T follicular helper cell (primary cell): ENCODE results near the gene METTL25B.

Experiments
- DNase-seq: peaks from one replicate; pipeline ENCODE4 v3.0.0-alpha.2; 2020; ENCODE audit warnings: low read depth

METTL25B gene

DNA sequence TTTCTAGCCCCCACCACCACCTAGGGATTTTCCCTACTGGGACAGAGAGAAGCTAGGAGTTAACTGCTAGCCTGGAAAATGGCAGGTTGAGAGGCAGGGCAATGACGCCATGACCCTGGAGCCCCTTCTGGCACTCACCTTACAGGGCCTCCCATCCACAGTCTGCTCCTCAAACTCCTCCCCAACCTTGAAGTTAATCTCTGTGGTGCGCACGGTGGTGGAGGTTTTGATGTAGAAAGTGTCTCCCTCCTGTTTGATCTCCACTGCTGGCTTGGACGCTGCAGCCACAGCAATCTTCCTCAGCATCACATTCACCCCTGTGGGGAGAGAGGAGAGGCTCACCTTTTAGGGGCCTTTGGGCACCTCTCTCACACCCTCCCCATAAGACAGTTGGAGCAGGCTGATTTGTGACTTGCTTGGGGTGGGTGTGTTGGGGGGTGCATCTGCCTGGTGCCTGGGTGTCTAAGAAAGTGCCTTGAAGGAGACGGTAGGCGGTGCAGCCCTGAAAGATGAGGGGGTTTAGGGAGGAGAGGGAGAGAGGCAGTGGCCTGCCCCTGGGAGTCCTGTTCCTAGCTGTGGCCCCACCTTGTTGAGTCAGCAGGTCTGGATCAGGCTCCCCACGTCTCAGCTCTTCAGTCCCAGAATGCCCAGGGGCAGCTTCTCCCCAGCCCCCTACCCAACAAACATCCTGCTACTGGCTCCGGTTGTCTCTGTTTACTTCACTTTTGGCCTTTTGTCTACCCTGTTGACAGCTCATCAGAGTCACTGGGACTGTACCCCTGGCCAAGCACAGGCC is 27.3 kb upstream of the METTL25B start:
- DNase-seq, result no peak

GRCh38 chr1:156703336-156703735 is 24.9 kb upstream of the METTL25B start:
- no peak for DNase-seq

DNA sequence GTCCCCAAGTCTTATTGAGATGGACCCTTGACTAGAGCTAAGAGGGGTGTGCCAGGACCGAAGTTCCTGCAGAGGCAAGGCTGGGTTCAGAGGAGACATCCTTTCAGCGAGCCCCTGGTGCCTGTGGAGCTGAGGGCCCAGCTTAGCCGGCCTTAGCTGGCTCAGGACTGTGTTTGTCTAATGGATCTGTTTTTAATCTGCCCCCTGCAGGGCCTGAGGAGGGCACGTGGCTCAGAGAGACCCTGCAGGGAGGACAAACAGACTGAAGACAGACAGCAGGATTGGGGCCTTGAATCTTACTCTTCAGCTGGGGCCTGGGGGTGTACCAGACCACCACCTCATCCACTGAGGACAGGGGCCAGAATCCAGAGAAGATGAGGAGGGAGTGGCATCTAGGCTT is 24.5 kb upstream of the METTL25B start:
- no peak for DNase-seq

GRCh38 chr1:156704166-156704711 is 24.0 kb upstream of the METTL25B start:
- no peak for DNase-seq

DNA sequence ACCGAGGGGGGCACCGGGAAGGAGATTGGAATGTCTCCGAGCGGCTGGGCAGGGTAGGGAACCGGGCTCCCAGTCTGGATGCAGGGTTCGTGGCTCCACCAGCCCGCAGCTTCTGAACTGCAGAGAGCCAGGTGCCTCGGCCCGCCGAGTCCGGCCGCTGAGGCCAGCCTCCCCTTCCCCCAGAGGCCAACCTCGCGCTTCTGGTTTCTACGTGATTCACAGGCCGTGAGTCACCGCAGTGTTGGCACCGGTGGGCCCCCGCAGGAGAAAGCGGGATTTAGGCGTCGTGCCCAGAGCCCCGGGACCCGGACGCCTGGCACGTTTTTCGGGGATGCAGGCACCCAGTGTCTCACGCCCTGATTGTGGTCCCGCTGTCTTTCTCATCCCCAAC is 23.3 kb upstream of the METTL25B start:
- DNase-seq, result no peak

GRCh38 chr1:156705321-156705917 is 22.9 kb upstream of the METTL25B start, which contains the start of gene CRABP2:
Gene CRABP2 (minus strand): TSS chr1:156705583. CDS start chr1:156705446, 137 bp downstream.
- DNase-seq, result no peak

- DNase-seq, result peak; percentile 56
Measured at GRCh38 chr1:156705918-156706656, 22.2 kb upstream of the METTL25B start.

DNA sequence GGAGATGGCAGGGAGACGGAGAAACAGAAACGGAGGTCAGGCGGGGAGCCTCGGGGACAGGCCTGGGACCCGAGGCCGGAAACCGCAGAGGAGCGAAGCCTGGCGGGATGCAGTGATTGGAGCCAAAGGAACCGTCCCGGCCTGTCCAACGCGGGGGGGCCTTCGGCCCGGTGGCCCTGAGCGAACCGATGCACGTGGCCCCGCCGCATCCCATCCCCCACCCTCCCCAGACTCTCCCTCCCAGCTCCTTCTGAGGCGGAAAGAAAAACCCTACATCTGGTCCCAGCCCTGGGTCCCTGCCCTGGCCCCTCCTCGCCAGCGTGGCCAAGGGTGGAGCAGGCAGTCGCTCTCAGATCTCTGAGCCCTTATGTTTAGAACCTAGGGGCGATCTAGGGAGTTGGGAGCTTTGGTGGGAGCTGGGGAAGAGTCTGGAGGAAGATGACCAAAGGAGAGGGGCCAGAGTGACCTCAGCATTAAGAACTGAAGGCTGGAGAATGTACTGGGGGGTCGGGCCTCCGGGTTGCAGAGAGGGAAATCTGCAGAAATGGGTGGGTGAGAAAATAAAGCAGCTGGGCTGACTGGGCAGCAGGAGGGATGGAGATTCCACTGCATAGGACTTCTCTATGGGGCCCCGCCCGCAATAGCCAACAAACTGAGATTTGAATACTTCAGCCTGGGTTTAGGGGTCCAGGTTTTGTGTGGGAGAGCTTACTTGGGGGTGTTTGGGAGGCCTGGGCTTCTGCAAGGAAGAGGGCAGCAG is 21.4 kb upstream of the METTL25B start:
- DNase-seq, result no peak

GRCh38 chr1:156707417-156708217 is 20.7 kb upstream of the METTL25B start:
- no peak for DNase-seq

DNA sequence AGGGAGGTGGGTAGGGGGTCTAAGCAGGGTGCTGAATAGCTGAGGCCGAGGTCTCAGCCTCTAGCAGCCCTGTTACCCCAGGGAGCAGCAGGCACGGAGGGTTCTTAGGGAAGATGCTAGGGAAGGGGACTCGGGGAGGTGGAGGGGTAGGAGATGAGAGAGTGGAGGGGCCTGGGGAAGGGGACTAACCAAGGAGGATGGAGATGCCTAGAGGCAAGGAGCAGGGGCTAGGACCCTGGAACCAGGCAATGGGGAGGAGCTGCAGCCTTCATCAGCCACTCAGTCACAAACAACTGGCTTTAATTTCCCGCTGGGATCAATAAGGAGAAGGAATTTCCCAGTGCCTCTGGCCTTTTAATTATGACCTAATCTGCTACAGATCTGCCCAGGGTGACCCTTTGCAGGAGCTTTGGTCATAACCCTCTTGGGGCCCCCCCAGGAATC is 20.0 kb upstream of the METTL25B start:
- no peak for DNase-seq

DNA sequence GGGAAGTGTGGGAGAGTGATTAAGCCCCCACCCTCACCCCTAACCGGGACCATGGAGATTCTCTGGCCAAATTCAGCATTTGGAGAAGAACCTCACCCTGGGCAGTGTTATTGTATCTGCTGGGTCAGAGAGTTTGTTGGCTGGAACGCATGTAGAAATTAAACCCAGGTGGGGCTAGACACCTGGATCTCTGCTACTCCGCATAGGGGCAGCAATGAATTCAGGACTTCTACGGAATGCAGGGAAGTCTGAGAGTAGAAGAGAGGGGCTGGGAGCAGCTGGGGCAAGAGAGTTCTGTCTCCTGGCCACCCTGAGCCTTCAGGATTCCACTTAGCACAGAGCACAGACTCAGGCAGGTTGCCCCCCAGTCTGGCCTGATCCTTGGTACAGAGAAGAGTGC is 19.2 kb upstream of the METTL25B start:
- no peak for DNase-seq

DNA sequence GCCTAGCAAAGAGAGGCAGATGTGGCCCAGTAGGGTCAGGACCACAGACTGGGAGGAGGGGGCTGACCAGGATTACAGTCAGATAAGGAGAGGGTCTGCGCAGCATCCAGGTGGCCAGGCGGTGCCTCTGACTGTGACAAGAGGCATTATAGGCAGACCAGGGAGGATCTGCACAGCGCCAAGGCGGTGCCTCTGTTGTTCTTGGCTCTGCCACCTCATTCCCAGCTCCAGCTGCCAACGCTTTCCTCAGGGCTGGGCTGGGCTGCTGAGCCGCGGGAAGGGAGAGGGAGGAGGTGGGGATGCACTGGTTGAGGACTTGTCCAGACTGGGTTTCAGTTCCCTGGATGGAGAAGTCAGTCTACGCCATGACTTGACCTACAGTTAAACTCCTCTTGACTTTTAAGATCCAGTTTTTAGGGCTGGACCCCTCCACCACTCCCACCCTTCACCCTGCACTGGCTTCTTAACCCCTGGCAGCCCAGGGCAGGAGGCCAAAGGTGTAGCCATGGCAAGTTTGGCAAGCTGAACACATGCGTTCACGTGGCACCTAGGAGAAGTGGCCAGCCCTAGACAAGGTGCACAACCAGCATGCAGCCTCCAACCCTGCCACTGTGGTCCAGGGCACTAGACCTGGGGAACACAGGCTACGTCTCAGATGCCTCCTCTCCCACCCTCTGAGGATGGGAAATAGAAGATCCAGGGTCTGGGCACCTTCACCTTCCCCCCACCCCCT is 18.3 kb upstream of the METTL25B start:
- no peak for DNase-seq

DNA sequence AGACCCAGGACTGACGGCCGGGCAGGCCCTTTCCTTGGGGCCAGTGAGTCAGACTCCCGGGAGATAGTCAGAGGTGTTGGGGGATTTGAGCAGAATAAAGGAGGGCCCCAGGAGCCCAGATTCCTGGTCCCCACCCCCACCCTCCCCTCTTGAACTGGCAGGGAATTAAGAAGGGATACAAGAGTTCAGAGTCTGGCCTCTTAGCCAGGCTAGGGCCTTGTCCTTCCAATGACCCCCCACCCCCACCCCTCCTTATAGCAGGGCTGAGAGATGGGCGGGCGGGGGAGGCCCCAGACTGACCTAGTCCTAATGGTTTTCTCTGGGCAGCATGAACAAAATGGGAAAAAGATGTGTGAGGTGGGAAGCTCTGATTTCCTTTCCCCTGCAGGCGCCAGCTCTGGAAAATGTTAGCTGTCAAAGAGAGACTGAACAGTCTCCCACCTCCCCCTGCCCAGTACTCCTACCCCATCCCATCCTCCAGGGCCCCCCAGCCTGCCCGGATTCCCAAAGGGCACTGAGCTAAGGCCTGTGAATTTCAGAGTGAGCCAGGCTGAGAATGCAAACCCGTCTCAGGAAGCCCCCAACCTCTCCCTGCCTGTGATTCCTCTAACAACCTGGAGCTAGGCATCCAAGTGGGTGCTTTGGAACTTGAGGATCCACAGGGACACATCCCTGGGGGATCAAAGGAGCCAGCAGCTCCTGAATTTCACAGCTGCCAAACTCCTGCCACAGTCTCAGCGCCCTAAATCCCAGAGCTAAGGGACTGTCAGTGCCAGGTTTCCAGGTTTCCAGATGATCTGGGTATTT is 17.1 kb upstream of the METTL25B start:
- no peak for DNase-seq

- no peak for DNase-seq
Measured at GRCh38 chr1:156712626-156713025, 15.6 kb upstream of the METTL25B start.

GRCh38 chr1:156714830-156715229 is 13.4 kb upstream of the METTL25B start:
- DNase-seq, result no peak

DNA sequence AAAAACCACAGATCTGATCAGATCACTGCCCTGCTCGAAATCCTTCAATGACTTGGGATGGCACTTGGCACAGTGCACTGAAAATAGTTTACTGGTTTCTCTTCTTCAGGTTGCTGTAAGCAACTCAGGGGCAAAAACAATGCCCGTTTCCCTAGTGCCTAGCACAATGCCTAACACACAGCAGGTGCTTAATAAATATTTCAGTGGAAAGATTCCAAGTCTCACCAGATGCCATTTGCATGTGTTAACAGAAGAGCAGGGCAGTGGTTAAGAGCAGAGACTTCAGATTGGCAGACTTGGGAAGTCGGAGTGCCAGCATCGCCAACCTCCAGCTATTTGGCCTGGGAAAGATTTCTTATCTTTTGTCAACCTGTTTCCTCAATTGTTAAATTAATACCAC is 10.9 kb upstream of the METTL25B start:
- DNase-seq, result no peak

GRCh38 chr1:156721131-156721530 is 7.1 kb upstream of the METTL25B start:
- DNase-seq, result no peak

- no peak for DNase-seq
Measured at GRCh38 chr1:156721535-156721934, 6.7 kb upstream of the METTL25B start.

DNA sequence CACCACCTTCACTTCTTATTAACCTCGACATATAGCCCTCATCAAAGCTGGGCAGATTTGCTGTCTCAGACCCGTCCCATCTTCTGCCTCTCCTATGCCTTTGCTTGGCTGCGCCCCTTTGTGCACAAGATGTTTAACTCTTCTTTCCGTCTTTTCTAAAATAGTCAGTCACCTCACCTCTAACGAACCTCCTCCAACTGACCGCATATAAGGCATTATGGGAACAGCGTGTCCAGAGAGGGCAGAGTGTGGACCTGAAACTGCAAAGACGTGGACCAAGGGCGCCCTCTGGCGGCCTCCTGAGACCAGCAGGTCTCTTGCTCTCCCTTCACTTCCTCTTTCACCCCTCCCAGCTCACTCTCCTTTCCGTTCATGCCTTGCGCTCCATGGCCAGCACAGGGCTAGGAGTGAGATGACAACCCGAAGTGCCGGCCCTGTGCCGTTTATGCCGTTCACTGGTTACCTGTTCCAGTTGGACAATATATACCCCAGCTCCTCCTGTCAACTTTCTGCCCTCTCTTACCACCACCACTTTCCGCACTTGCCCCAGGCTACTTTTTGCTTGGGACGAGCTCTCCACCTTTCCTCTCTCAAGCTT is 2.5 kb upstream of the METTL25B start:
- DNase-seq, result peak; percentile 70
